ENCODE measurements around the gene LDLRAD4.

DNA sequence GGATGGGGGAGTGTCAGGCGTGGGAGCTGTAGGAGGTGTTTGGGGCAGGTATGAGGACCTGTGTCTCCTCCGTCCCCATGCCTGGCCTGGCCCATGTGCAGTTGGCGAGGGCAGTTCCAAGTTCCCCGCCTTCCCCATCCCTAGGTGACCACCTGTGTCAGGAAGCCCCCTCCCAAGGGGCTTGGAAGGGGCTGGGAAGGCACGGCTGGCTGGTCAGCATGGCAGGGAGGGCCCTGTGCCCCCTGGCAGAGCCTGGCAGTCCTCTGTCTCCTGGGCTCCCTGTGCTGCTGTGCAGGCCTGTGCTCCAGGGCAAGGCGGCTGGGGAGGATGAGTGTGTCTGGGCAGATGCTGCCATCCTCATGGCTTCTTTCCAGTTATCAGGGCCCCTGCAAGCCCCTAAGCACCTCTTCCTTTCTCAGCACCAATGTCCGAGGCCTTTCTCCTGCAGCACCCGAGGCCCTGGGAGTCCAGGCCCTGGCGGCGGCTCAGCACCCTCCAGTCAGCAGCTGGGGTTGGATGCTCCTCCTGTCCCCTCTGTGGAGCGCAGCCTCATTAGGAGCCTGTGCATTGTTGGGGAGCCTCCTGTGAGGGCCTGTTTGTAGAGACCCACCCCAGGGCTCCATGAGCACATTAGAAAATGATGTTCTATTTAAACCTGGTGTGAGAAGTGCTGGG, 406.1 kb downstream of the LDLRAD4 start:
- TF ChIP-seq, protein P1, sequence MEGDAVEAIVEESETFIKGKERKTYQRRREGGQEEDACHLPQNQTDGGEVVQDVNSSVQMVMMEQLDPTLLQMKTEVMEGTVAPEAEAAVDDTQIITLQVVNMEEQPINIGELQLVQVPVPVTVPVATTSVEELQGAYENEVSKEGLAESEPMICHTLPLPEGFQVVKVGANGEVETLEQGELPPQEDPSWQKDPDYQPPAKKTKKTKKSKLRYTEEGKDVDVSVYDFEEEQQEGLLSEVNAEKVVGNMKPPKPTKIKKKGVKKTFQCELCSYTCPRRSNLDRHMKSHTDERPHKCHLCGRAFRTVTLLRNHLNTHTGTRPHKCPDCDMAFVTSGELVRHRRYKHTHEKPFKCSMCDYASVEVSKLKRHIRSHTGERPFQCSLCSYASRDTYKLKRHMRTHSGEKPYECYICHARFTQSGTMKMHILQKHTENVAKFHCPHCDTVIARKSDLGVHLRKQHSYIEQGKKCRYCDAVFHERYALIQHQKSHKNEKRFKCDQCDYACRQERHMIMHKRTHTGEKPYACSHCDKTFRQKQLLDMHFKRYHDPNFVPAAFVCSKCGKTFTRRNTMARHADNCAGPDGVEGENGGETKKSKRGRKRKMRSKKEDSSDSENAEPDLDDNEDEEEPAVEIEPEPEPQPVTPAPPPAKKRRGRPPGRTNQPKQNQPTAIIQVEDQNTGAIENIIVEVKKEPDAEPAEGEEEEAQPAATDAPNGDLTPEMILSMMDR (IDR thresholded peaks at IDR 0.05; ENCODE audit: borderline replicate concordance, extremely low read depth, low read length, poor library complexity, severe bottlenecking): no peak
- no peak for TF ChIP-seq EZH2 (IDR thresholded peaks at IDR 0.05; ENCODE audit: borderline replicate concordance, low read depth, low read length, severe bottlenecking)

Measured in DND-41 (cell line).